Tibial artery (tissue), 4 donors: ENCODE data around the gene TRAF5.

ENCODE experiments used
- DNase-seq, 2 donors: peaks; one replicate each; pipeline ENCODE4 v3.0.0-alpha.2; 2019
- H3K27ac ChIP-seq, 2 donors: fragments of 200-600 bp; sonication (generic) in 1 of 2; 1 replicate in 1 of 2; 2 replicates in 1 of 2; pipeline ENCODE4 v1.5.1; 2018 to 2019; ENCODE audit warnings: mild to moderate bottlenecking in 1 of 2
- H3K27me3 ChIP-seq, 2 donors: fragments of 200-600 bp; sonication (generic) in 1 of 2; one replicate each; pipeline versions ENCODE4 v1.5.1 to v1.6.0; 2016 to 2019
- H3K36me3 ChIP-seq, 3 donors: fragments of 200-600 bp; sonication (generic) in 2 of 3; one replicate each; pipeline ENCODE4 v1.5.1; 2016 to 2019; ENCODE audit warnings: mild to moderate bottlenecking in 2 of 3
- H3K4me1 ChIP-seq, 4 donors: fragments of 200-600 bp; sonication (generic) in 2 of 4; 1 replicate in 3 of 4; 2 replicates in 1 of 4; pipeline ENCODE4 v1.5.1; 2016 to 2019
- H3K4me3 ChIP-seq, 2 donors: fragments of 200-600 bp; sonication (generic) in 1 of 2; 1 replicate in 1 of 2; 2 replicates in 1 of 2; pipeline ENCODE4 v1.5.1; 2018 to 2019; ENCODE audit warnings: mild to moderate bottlenecking in 2 of 2
- H3K9me3 ChIP-seq, 3 donors: fragments of 200-600 bp; sonication (generic) in 1 of 3; one replicate each; pipeline ENCODE4 v1.5.1; 2016 to 2019
- intact Hi-C: fragments of 100-400 bp; cut with DNase I; formaldehyde crosslinking; loops from one replicate; pipeline ENCODE4 v1.15.0; 2023; ENCODE audit warnings: low total_unique reads
- TF ChIP-seq, protein P1 (sequence below), 2 experiments: fragments of 200-600 bp in 1 of 2; fragments of 450-650 bp in 1 of 2; IDR thresholded peaks; one replicate each; pipeline ENCODE4 v1.5.1; 2017 to 2019; ENCODE audit warnings: antibody characterized with exemption in 2 of 2, mild to moderate bottlenecking in 1 of 2, moderate library complexity in 1 of 2

TRAF5 gene

GRCh38 chr1:211420845-211421454 is 94.3 kb downstream of the TRAF5 start:
- intact Hi-C loops: no loop called here
- H3K4me1 ChIP-seq: no peaks in the 10 kb centered on the region
- H3K9me3 ChIP-seq: no peaks in the 10 kb centered on the region
- no peaks in the 10 kb centered on the region for H3K36me3 ChIP-seq
- H3K4me3 ChIP-seq: no peak overlapping the region
- H3K27me3 ChIP-seq: no peaks in the 10 kb centered on the region
- TF ChIP-seq, protein P1, sequence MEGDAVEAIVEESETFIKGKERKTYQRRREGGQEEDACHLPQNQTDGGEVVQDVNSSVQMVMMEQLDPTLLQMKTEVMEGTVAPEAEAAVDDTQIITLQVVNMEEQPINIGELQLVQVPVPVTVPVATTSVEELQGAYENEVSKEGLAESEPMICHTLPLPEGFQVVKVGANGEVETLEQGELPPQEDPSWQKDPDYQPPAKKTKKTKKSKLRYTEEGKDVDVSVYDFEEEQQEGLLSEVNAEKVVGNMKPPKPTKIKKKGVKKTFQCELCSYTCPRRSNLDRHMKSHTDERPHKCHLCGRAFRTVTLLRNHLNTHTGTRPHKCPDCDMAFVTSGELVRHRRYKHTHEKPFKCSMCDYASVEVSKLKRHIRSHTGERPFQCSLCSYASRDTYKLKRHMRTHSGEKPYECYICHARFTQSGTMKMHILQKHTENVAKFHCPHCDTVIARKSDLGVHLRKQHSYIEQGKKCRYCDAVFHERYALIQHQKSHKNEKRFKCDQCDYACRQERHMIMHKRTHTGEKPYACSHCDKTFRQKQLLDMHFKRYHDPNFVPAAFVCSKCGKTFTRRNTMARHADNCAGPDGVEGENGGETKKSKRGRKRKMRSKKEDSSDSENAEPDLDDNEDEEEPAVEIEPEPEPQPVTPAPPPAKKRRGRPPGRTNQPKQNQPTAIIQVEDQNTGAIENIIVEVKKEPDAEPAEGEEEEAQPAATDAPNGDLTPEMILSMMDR (IDR thresholded peaks at IDR 0.05): no peak
- no peak overlapping the region for H3K27ac ChIP-seq
- no peak for DNase-seq

GRCh38 chr1:211424018-211424417 is 97.4 kb downstream of the TRAF5 start:
- intact Hi-C loops: no loop called here
- no peak for DNase-seq
- no peaks in the 10 kb centered on the region for H3K36me3 ChIP-seq
- H3K4me3 ChIP-seq: no peak overlapping the region
- no peak overlapping the region for H3K27ac ChIP-seq
- TF ChIP-seq, protein P1 (IDR thresholded peaks at IDR 0.05): no peak
- no peaks in the 10 kb centered on the region for H3K27me3 ChIP-seq
- H3K4me1 ChIP-seq: no peaks in the 10 kb centered on the region
- no peaks in the 10 kb centered on the region for H3K9me3 ChIP-seq
